ENCODE measurements around the gene KIRREL3.

DNA sequence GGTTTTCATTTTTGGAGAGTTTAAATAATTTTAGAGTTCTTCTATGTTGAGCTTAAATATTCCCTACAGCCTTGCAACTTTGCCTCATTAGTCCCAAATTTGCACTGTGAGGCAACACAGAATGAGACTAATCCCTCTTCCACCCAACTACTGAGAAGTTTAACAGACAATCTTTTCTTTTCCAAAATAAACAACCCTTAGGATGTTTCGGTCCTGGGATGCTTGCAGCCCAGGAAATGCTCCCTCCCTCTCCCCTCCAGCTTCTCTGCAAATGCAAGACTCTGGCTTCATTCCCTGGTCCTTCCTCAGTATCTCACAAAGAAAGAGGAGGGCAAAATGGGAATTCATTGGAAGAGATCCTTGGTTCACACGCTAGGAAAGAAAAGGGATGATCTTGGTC, 422.5 kb downstream of the KIRREL3 start:
- TF ChIP-seq CTCF (IDR thresholded peaks at IDR 0.05) (no peak), POLR2AphosphoS5 (IDR thresholded peaks at IDR 0.05) (no peak), POLR2A (IDR thresholded peaks at IDR 0.05) (no peak)

Data from prostate gland (tissue), 2 donors.